HepG2 (cell line): ENCODE results near the gene COG5. TPM values are rescaled to one million over a fixed set of nuclear protein-coding genes. Genes with fewer than 3 reads are reported as not detected.

ENCODE experiments used
- ATAC-seq: fragments of 200-7000 bp; cut with Tn5 transposase; 3 replicates; pipeline ENCODE4 v1.9.1; 2020; ENCODE audit warnings: mild to moderate bottlenecking, moderate library complexity
- BruUV-seq: library from RNA; stranded (reverse); fragments of 400-500 nt; replicated peaks from 2 replicates; lab custom pipeline; 2021; lab: Mats Ljungman, UMichigan
- CTCF ChIA-PET: fragments of 300-600 bp; formaldehyde crosslinking; extraction: SDS; loops from one replicate; lab custom pipeline; 2021; ENCODE audit warnings: low total read pairs, inconsistent platforms, low intra/inter-chr PET ratio; lab: Yijun Ruan, JAX
- POLR2A ChIA-PET: fragments of 350-600 bp; sonication (Branson Sonifier 250); formaldehyde crosslinking; loops from one replicate; lab custom pipeline; 2020; ENCODE audit warnings: antibody characterized with exemption, inconsistent platforms; lab: Yijun Ruan, JAX
- DNase-seq: peaks from one replicate; pipeline ENCODE4 v3.0.0-alpha.2; 2015; ENCODE audit warnings: low spot score
- FAIRE-seq: peaks from 3 replicates; lab custom pipeline; 2011; peaks lifted over from hg19 to GRCh38; lab: Jason Lieb, UNC
- H2AFZ ChIP-seq: one replicate; pipeline ENCODE4 v1.6.1; 2011; ENCODE audit warnings: low read length, inconsistent platforms
- H3K27ac ChIP-seq: fragments of 300-600 bp; 3 replicates; pipeline ENCODE4 v1.8.0; 2011; ENCODE audit warnings: mixed run types, mild to moderate bottlenecking, mixed read lengths, low read length, inconsistent platforms; ENCODE audit not compliant: insufficient read depth; ENCODE audit errors: extremely low read length
- H3K27me3 ChIP-seq, 2 experiments: fragments of 200-600 bp in 1 of 2; 2 replicates in 1 of 2; 3 replicates in 1 of 2; pipeline versions ENCODE4 v1.6.0 to v1.8.0; 2011; ENCODE audit warnings: low read length in 2 of 2, mild to moderate bottlenecking in 2 of 2, moderate library complexity in 2 of 2, inconsistent platforms in 1 of 2; ENCODE audit not compliant: insufficient read depth in 2 of 2, control insufficient read depth in 1 of 2
- H3K36me3 ChIP-seq, 2 experiments: fragments of 200-600 bp in 1 of 2; replicated peaks in 1 of 2; 2 replicates in 1 of 2; 3 replicates in 1 of 2; pipeline versions ENCODE4 v1.5.1 to v1.8.0; 2011; ENCODE audit warnings: low read length in 2 of 2, inconsistent platforms in 1 of 2; ENCODE audit not compliant: insufficient read depth in 2 of 2, control insufficient read depth in 1 of 2
- H3K4me1 ChIP-seq: 2 replicates; pipeline ENCODE4 v1.5.1; 2012; ENCODE audit warnings: low read length, inconsistent platforms; ENCODE audit not compliant: insufficient read depth
- H3K4me2 ChIP-seq: 2 replicates; pipeline ENCODE4 v1.6.0; 2011; ENCODE audit warnings: low read depth, low read length, inconsistent platforms
- H3K4me3 ChIP-seq, 3 experiments: fragments of 200-600 bp in 1 of 3; sonication (generic), shearing (Covaris generic) in 1 of 3; replicated peaks in 1 of 3; 2 replicates each; pipeline ENCODE4 v1.5.1; 2011 to 2016; ENCODE audit warnings: low read length in 3 of 3, inconsistent platforms in 2 of 3, low read depth in 2 of 3, mild to moderate bottlenecking in 2 of 3, control low read depth in 1 of 3, mixed read lengths in 1 of 3; ENCODE audit not compliant: insufficient read depth in 1 of 3
- H3K79me2 ChIP-seq: one replicate; pipeline ENCODE4 v1.6.1; 2011; ENCODE audit warnings: low read length, inconsistent platforms; ENCODE audit not compliant: insufficient read depth
- H3K9ac ChIP-seq: 2 replicates; pipeline ENCODE4 v1.6.0; 2011; ENCODE audit warnings: mild to moderate bottlenecking, low read depth, low read length, inconsistent platforms; ENCODE audit not compliant: insufficient read depth
- H3K9me3 ChIP-seq: 2 replicates; pipeline ENCODE4 v1.5.1; 2012; ENCODE audit warnings: mild to moderate bottlenecking, low read length
- H4K20me1 ChIP-seq: 2 replicates; pipeline ENCODE4 v1.6.0; 2011; ENCODE audit warnings: inconsistent platforms, mild to moderate bottlenecking, low read length, moderate library complexity; ENCODE audit not compliant: insufficient read depth
- ATF3 ChIP-seq: sonication (generic); formaldehyde crosslinking; IDR thresholded peaks from 2 replicates; pipeline ENCODE4 v1.4.0; 2020; ENCODE audit warnings: missing genetic modification reagents
- GFI1 ChIP-seq: sonication (generic); formaldehyde crosslinking; IDR thresholded peaks from 2 replicates; pipeline ENCODE4 v1.5.0; 2020; ENCODE audit warnings: missing genetic modification reagents, mild to moderate bottlenecking, borderline replicate concordance
- HOMEZ ChIP-seq: IDR thresholded peaks from 2 replicates; pipeline ENCODE4 v1.6.1; 2016; ENCODE audit warnings: low read depth
- HOXA9 ChIP-seq: sonication (generic); formaldehyde crosslinking; IDR thresholded peaks from 2 replicates; pipeline ENCODE4 v1.8.1; 2022; ENCODE audit warnings: missing genetic modification reagents, mild to moderate bottlenecking, moderate library complexity, borderline replicate concordance
- KDM4B ChIP-seq: sonication (generic); formaldehyde crosslinking; IDR thresholded peaks from 2 replicates; pipeline ENCODE4 v1.4.0; 2020; ENCODE audit warnings: missing genetic modification reagents
- SMAD3 ChIP-seq: sonication (generic); formaldehyde crosslinking; IDR thresholded peaks from 2 replicates; pipeline ENCODE4 v1.4.0; 2020; ENCODE audit warnings: missing genetic modification reagents
- TP53 ChIP-seq: sonication (generic); formaldehyde crosslinking; conservative IDR thresholded peaks from 2 replicates; pipeline ENCODE4 v1.4.0; 2020; ENCODE audit warnings: missing genetic modification reagents
- YEATS4 ChIP-seq: sonication (generic); formaldehyde crosslinking; IDR thresholded peaks from 2 replicates; pipeline ENCODE4 v1.4.0; 2020; ENCODE audit warnings: missing genetic modification reagents, borderline replicate concordance
- WGBS: methylation state at CpG from one replicate; pipeline ENCODE4 v1.1.6; 2017; ENCODE audit warnings: low lambda C conversion rate; 5-methylcytosine and 5-hydroxymethylcytosine counted together
- in situ Hi-C: cut with HindIII; loops from 2 replicates; pipeline ENCODE4 v1.10.0; 2017; ENCODE audit warnings: low pct_unique_long_range_greater_than_20kb; ENCODE audit not compliant: extremely low pct_ligation_motif_present
- intact Hi-C: fragments of 100-400 bp; cut with micrococcal nuclease; formaldehyde crosslinking; loops from one replicate; pipeline ENCODE4 v1.10.0; 2022; ENCODE audit not compliant: unreplicated experiment
- polyA plus RNA-seq, 8 experiments: library from polyadenylated mRNA; depleted of rRNA in 3 of 8; stranded (reverse) in 7 of 8; unstranded in 1 of 8; fragments of >200 nt; fragmentation: Illumina TruSeq in 4 of 8; extraction: Trizol in 4 of 8; gene quantifications; 2 replicates each; pipeline versions ENCODE4 v1.2.1 to v1.2.3, GENCODE V29; 2011 to 2016; ENCODE audit warnings: low read depth in 4 of 8, missing spikeins in 1 of 8, mixed read lengths in 1 of 8; ENCODE audit not compliant: insufficient read depth in 1 of 8
- total RNA-seq, 5 experiments: library from RNA; depleted of rRNA; stranded (reverse); fragments of >200 nt; fragmentation: Illumina TruSeq; extraction: Trizol; gene quantifications; 2 replicates each; pipeline ENCODE4 v1.2.3, GENCODE V29; 2016; ENCODE audit warnings: low read depth in 1 of 5

The COG5 gene
- total and polyA plus RNA-seq, 2 of the 13 experiments (the other 11 are each of a cell fraction or from before 2014, with no cell fraction given) = 20.4 to 31.3 TPM

GRCh38 chr7:107387128-107387527 lies 176.6 kb downstream of the COG5 start:
- H3K4me1 ChIP-seq = peaks cover 13% of the 10 kb centered on the region
- no peaks in the 10 kb centered on the region for H3K27me3 ChIP-seq
- H3K79me2 ChIP-seq = no peaks in the 10 kb centered on the region
- BruUV-seq = no TSS peak
- no peaks in the 10 kb centered on the region for H3K9me3 ChIP-seq
- H4K20me1 ChIP-seq = no peaks in the 10 kb centered on the region
- ChIA-PET POLR2A (no interaction called here), CTCF (no interaction called here)
- FAIRE-seq (no peak), DNase-seq (no peak)
- 85% methylated on average over 4 of the region's 6 CpGs for WGBS
- in situ Hi-C loops = no loop called here
- no peak overlapping the region for H2AFZ ChIP-seq
- TF ChIP-seq GFI1 (CRISPR knock-in tag) = no peak
- no peak for TF ChIP-seq KDM4B
- no peak for TF ChIP-seq TP53 (CRISPR knock-in tag)
- TF ChIP-seq HOXA9 (CRISPR knock-in tag) = no peak
- no peak for TF ChIP-seq HOMEZ
- no peak for TF ChIP-seq YEATS4 (CRISPR knock-in tag)
- TF ChIP-seq ATF3 (CRISPR knock-in tag) = no peak
- no peak for TF ChIP-seq SMAD3 (CRISPR knock-in tag)
- TF ChIP-seq, all 625 proteins: peak for 0
- no peak for ATAC-seq
- H3K4me3 ChIP-seq = no peak overlapping the region
- intact Hi-C loops = no loop called here
- no peak overlapping the region for H3K4me2 ChIP-seq
- H3K36me3 ChIP-seq = no peaks in the 10 kb centered on the region
- H3K9ac ChIP-seq = no peak overlapping the region
- H3K27ac ChIP-seq = no peak overlapping the region
